Activated naive CD4-positive, alpha-beta T cell treated with anti-CD3 and anti-CD28 coated beads for 36 hours (primary cell): ENCODE data around the gene SLC35B1. TPM values are rescaled to one million over a fixed set of nuclear protein-coding genes. Genes with fewer than 3 reads are reported as not detected.
A peak's percentile ranks its signal among the peaks of the same experiment; 100 is the strongest.

ENCODE experiments used
- CTCF ChIA-PET: fragments of 350-600 bp; sonication (Branson Sonifier 250); formaldehyde crosslinking; loops from one replicate; lab custom pipeline; 2021; ENCODE audit warnings: antibody characterized with exemption; lab: Charles Lee
- DNase-seq: peaks from one replicate; pipeline ENCODE4 v3.0.0-alpha.2; 2020
- H3K27ac Mint-ChIP-seq: one replicate; pipeline ENCODE4 v1.8.0; 2021; ENCODE audit warnings: mild to moderate bottlenecking, mixed read lengths
- H3K27me3 Mint-ChIP-seq: one replicate; pipeline ENCODE4 v1.8.0; 2021; ENCODE audit warnings: low read depth, mixed read lengths
- H3K36me3 Mint-ChIP-seq: one replicate; pipeline ENCODE4 v1.8.0; 2021; ENCODE audit warnings: low read depth, mixed read lengths
- H3K4me1 Mint-ChIP-seq: one replicate; pipeline ENCODE4 v1.8.0; 2021; ENCODE audit warnings: low read depth, mixed read lengths
- H3K4me3 Mint-ChIP-seq: one replicate; pipeline ENCODE4 v1.8.0; 2021; ENCODE audit warnings: mild to moderate bottlenecking, moderate library complexity, mixed read lengths
- H3K9me3 Mint-ChIP-seq: one replicate; pipeline ENCODE4 v1.8.0; 2021; ENCODE audit warnings: mixed read lengths
- intact Hi-C: fragments of 100-400 bp; cut with micrococcal nuclease; formaldehyde crosslinking; loops from one replicate; pipeline ENCODE4 v1.15.1; 2023
- total RNA-seq, 2 experiments: library from RNA; stranded (reverse); gene quantifications; one replicate each; pipeline ENCODE4 v1.2.3, GENCODE V29; 2021

SLC35B1 gene
- total RNA-seq, 2 experiments from 2014 or later, result 35.3 to 39.5 TPM

DNA sequence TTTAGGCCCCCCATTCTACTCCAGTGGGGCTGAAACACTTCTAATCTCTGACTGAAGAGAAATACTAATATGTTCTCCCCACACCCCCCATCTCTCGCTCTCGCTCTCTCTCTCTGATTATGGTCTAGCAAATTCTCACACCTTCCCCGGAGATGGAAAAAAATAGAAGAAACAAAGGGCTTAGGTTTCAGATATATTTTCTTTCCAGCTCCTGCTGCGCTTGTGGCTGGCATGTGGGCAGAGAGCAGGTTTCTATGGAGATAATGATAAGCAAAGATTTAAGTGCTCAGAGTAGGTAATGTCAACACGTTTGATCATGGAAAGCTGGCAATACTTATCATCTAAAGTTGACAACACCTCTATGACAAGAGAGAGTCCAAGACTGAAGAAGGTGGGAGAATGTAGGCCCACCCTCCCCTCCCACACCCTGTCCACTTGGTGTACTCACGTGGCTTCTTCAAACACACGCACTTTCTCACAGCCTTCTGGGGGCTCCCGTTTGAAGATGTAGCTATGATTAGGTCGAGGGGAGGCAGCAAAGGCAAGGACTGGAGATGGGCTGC is 8.0 kb upstream of the SLC35B1 start:
- peak; percentile 46 for DNase-seq
- CTCF ChIA-PET, result interaction anchor here (1.0 to 2.7 kb wide), 12 partner anchors 10 to 159 kb away, joined by 3 to 13 read pairs (median 4); partner anchors contain the start of gene FAM117A
- Mint-ChIP-seq H3K27ac (peak overlapping the region; percentile 77), H3K27me3 (no peaks in the 10 kb centered on the region), H3K36me3 (peaks cover 27% of the 10 kb centered on the region), H3K9me3 (no peaks in the 10 kb centered on the region), H3K4me3 (no peak overlapping the region), H3K4me1 (peaks cover 37% of the 10 kb centered on the region)
- intact Hi-C loops, result loop anchor here (1.0 kb wide), 2 partner anchors 34 to 49 kb away; partner anchors contain the start of gene FAM117A

DNA sequence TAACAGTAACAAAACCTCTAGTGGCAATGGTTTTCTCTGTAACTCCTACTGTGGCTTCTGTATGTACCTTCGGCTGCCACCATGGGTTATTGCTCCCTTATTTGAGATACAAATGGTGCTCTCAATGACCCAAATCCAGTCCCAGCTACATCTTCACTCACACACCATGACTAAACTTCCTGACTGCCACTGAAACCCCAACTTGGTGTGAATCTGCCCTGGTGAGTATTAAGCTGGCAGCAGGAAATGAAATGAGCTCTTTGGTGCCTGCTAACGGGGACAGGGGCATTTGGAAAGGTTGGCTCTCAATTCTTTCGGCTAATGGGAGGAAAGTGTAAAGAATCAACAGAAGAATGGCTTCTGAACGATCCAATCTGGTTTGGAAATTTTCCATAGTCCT is 7.5 kb upstream of the SLC35B1 start:
- H3K27me3 Mint-ChIP-seq, result no peaks in the 10 kb centered on the region
- CTCF ChIA-PET, result interaction anchor here (1.0 to 2.7 kb wide), 13 partner anchors 9 to 158 kb away, joined by 3 to 13 read pairs (median 4); partner anchors contain the start of gene FAM117A
- peaks cover 27% of the 10 kb centered on the region for H3K36me3 Mint-ChIP-seq
- H3K9me3 Mint-ChIP-seq, result no peaks in the 10 kb centered on the region
- peak overlapping the region; percentile 77 for H3K27ac Mint-ChIP-seq
- H3K4me1 Mint-ChIP-seq, result peaks cover 37% of the 10 kb centered on the region
- DNase-seq, result peak; percentile 57
- intact Hi-C loops, result loop anchor here (1.0 kb wide), 2 partner anchors 34 to 49 kb away; partner anchors contain the start of gene FAM117A
- no peak overlapping the region for H3K4me3 Mint-ChIP-seq

DNA sequence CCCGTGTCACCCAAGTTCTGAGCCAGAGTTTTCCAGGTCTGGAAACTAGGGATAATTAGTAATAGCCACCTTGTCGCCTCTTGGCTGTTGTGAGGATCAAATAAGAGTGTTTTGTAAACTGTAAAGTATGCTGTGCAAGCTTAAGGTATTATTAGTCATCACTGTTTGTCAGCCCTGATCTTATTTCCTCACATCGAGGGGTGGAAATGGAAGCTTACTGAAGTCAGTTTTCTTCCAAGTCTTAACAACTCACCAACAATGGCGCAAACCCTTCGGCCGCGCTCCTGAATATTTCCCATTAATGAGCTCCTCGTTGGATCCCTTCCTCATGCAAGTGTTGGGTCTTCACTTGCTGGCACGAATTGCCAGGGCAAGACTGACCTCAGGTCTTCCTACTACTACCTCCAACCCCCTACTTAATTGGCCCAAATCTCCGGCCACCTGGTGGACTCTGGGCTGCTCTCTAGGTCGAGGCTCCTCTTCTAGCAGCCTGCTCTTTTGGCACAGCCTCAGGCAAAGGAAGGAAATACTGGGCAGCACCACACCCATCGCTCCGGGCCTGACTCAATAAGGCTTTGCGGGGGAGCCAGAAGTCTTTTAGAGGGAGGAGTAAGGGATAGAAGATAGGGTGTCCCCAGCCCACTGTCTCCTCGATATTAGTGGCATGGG is 885 bp upstream of the SLC35B1 start:
- peaks cover 11% of the 10 kb centered on the region for H3K36me3 Mint-ChIP-seq
- H3K4me1 Mint-ChIP-seq, result peaks cover 34% of the 10 kb centered on the region
- peak overlapping the region; percentile 84 for H3K4me3 Mint-ChIP-seq
- H3K9me3 Mint-ChIP-seq, result no peaks in the 10 kb centered on the region
- no peaks in the 10 kb centered on the region for H3K27me3 Mint-ChIP-seq
- CTCF ChIA-PET, result interaction anchor here (0.7 to 9.9 kb wide), 26 partner anchors 8 to 253 kb away, joined by 3 to 71 read pairs (median 6); partner anchors contain the start of gene FAM117A
- intact Hi-C loops, result loop anchor here (1.0 to 5.0 kb wide), 10 partner anchors 12 to 211 kb away; partner anchors contain the start of genes FAM117A, KAT7 and NGFR
- peak overlapping the region; percentile 98 for H3K27ac Mint-ChIP-seq
- peak; percentile 20 for DNase-seq

DNA sequence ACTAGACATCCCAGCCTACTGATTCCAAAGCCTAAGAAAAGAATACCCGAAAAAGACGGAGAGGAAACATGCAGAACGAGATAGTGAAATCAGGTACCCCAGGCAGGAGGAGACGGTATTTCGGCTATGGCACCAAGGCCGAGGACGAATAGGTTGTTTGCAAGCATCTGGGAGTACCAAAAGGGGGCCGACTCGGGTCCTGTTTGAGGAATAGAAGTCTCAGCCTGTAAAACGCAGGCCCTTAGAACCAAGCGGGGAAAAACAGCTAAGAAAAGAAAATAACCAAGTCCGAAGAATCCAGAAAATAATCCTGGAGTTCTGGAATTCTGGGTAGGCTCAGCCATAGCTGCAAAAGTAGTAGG is 537 bp downstream of the SLC35B1 start:
- H3K36me3 Mint-ChIP-seq, result peaks cover 14% of the 10 kb centered on the region
- peaks cover 36% of the 10 kb centered on the region for H3K4me1 Mint-ChIP-seq

DNA sequence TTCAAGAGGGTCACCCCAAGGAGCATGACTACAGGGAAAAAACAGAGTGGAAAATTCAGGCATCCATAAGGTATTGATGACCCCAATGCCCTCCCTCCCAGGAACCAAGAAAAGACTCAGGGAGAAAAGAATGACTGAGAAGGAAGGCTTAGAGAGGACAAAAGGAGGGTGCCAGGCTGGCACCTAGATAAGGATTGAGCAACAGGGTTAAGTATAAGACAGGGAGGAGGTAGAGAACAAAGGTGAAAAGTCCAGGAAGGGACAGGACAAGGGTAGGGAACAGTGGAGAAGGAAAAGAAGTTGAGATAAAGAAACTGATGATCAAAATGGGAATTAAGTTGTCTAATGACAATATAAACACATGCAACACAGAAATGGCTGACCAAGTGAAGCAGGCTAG is 2.5 kb downstream of the SLC35B1 start:
- H3K4me3 Mint-ChIP-seq, result no peak overlapping the region
- no peak for DNase-seq

More for the DNA sequence above, 537 bp downstream of the SLC35B1 start:
- Mint-ChIP-seq H3K27ac (peak overlapping the region; percentile 98), H3K27me3 (no peaks in the 10 kb centered on the region), H3K4me3 (peak overlapping the region; percentile 84), H3K9me3 (no peaks in the 10 kb centered on the region)
- CTCF ChIA-PET, result interaction anchor here (0.7 to 9.9 kb wide), 15 partner anchors 9 to 149 kb away, joined by 3 to 71 read pairs (median 6); partner anchors contain the start of gene FAM117A
- peak; percentile 47 for DNase-seq
- intact Hi-C loops, result loop anchor here (5.0 kb wide), 1 partner anchor 210 kb away; the partner anchor contains the start of gene NGFR

DNA sequence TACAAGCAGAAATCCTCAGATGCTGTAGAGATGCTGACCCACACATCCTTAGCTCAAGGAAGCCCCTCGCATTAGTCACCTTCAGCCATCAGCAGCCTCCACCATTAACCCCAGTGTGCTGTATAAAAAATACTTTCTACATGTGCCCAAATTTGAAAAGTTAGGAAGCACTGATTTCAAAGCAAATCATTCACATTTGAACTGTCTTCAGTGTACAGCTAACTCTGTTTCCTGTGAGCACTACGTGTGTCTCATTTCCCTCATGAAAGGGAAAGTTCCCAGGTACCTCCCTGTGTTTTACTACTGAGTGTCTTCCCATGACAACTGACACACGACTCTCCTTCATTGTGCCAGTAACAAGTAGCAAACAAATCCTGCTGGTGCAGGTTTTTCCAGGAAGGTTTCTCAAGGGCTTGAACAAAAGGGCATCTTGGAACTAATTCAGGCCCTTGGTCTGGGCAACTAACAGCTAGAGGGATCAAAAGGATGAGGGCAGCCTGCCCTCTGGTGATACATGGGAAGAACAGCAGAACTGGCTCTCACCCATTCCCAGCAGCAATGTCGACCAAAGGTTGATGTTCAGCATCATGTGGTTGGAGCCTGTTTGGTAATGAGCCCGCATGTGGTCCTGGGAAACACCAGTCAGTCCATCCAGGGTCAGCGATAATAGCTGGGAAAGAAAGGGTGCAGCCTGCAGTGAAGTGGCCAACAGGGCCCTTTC is 4.0 kb downstream of the SLC35B1 start:
- peaks cover 15% of the 10 kb centered on the region for H3K36me3 Mint-ChIP-seq
- no peaks in the 10 kb centered on the region for H3K9me3 Mint-ChIP-seq

More for the DNA sequence above, 2.5 kb downstream of the SLC35B1 start:
- Mint-ChIP-seq H3K27me3 (no peaks in the 10 kb centered on the region), H3K9me3 (no peaks in the 10 kb centered on the region), H3K27ac (no peak overlapping the region), H3K36me3 (peaks cover 14% of the 10 kb centered on the region), H3K4me1 (peaks cover 36% of the 10 kb centered on the region)
- intact Hi-C loops, result loop anchor here (5.0 kb wide), 1 partner anchor 208 kb away; the partner anchor contains the start of gene NGFR
- CTCF ChIA-PET, result interaction anchor here (0.5 to 9.9 kb wide), 4 partner anchors 9 to 175 kb away, joined by 3 to 71 read pairs (median 14); no protein-coding TSS in a partner anchor

DNA sequence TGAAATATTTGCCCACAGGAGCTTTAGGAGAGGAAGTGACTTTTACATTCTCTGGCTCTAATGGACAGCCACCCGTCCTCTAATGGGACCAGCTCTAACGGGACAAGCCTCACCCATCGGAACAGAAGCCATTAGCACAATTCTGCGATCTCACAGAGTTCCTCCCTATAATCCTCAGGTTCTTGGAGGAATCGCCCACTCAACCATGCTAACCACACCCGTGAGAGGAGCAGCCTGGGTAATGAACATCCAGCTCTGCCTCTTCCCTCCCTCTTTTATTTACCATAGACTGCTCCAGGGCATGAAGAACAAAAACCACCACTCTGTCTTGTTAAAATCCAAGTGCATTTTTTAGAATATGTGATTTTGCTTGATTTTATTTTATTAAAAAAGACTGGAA is 6.8 kb downstream of the SLC35B1 start:
- Mint-ChIP-seq H3K36me3 (peaks cover 15% of the 10 kb centered on the region), H3K27me3 (no peaks in the 10 kb centered on the region), H3K9me3 (no peaks in the 10 kb centered on the region), H3K27ac (no peak overlapping the region), H3K4me1 (peaks cover 21% of the 10 kb centered on the region), H3K4me3 (no peak overlapping the region)
- DNase-seq, result no peak
- intact Hi-C loops, result no loop called here
- CTCF ChIA-PET, result interaction anchor here (0.7 to 15.1 kb wide), 4 partner anchors 8 to 127 kb away, joined by 3 to 232 read pairs (median 4); partner anchors contain the start of gene NXPH3

More for the DNA sequence above, 4.0 kb downstream of the SLC35B1 start:
- peak overlapping the region; percentile 82 for H3K27ac Mint-ChIP-seq
- H3K4me1 Mint-ChIP-seq, result peaks cover 29% of the 10 kb centered on the region
- H3K4me3 Mint-ChIP-seq, result no peak overlapping the region
- intact Hi-C loops, result no loop called here
- H3K27me3 Mint-ChIP-seq, result no peaks in the 10 kb centered on the region
- peak; percentile 42 for DNase-seq
- CTCF ChIA-PET, result interaction anchor here (0.6 to 9.9 kb wide), 7 partner anchors 8 to 147 kb away, joined by 3 to 71 read pairs (median 4); partner anchors contain the start of gene NXPH3

DNA sequence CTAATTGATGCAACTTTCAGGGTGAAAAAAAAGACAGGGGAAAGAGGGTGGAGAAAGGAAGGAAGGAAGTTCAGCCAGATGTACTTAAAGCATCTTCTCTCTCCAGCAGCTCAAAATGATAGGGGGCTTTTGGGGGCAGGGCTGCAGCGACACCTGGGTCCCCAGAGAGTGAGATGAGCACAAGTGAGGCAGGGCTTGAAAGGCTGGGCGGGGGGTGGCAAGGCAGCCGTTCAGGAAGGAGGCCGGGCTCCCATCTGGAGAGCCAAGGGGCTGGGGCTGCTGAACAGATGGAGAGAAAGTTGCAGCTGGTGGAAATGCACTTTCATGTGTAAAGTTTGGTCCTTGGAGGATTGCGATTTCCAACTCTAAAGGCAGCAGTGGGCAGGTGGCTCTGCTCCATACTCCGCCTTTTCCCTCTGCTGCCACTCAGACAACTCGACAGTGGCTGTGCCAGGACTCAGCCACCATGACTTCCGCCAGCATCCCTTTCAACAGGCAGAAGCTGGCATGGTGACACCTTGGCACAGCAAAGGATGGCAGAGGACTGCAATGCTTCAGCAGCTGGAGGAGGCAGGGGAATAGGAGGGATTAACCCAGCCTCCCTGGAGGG is 7.7 kb downstream of the SLC35B1 start:
- DNase-seq, result no peak
- no peak overlapping the region for H3K4me3 Mint-ChIP-seq
- H3K36me3 Mint-ChIP-seq, result peaks cover 12% of the 10 kb centered on the region
- peak overlapping the region; percentile 4 for H3K27ac Mint-ChIP-seq
- CTCF ChIA-PET, result interaction anchor here (1.0 to 15.1 kb wide), 5 partner anchors 9 to 143 kb away, joined by 3 to 232 read pairs (median 9); partner anchors contain the start of gene NXPH3
- peaks cover 24% of the 10 kb centered on the region for H3K4me1 Mint-ChIP-seq
- intact Hi-C loops, result loop anchor here (5.0 kb wide), 1 partner anchor 288 kb away; the partner anchor contains the start of gene PHB1
- no peaks in the 10 kb centered on the region for H3K9me3 Mint-ChIP-seq
- H3K27me3 Mint-ChIP-seq, result no peaks in the 10 kb centered on the region

DNA sequence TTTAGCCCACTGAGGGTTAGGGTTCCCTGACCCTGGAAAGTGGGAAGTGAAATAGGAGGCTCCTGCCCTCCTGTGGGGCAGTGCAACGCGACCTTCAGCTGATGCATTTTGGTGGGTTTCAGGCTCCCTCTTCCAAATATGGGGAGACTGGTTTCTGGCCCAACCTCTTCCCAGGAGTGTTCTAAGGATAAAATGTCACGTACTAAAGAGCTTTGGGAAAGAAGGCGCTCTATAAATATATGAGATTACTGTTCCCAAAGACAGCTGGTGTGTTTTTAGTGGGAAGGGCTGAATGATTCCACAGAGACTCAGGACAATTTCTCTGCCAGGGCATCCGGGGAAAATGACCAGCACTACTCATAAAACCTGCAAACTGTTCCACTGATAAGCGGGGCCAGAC is 9.8 kb downstream of the SLC35B1 start:
- peaks cover 20% of the 10 kb centered on the region for H3K4me1 Mint-ChIP-seq
- no peaks in the 10 kb centered on the region for H3K27me3 Mint-ChIP-seq
- no peak overlapping the region for H3K27ac Mint-ChIP-seq
- CTCF ChIA-PET, result interaction anchor here (0.6 to 15.1 kb wide), 10 partner anchors 9 to 651 kb away, joined by 3 to 232 read pairs (median 8); partner anchors contain the start of genes NXPH3 and SLC35B1
- intact Hi-C loops, result loop anchor here (5.0 kb wide), 1 partner anchor 286 kb away; the partner anchor contains the start of gene PHB1
- no peak for DNase-seq
- peaks cover 6% of the 10 kb centered on the region for H3K36me3 Mint-ChIP-seq
- no peaks in the 10 kb centered on the region for H3K9me3 Mint-ChIP-seq
- no peak overlapping the region for H3K4me3 Mint-ChIP-seq

DNA sequence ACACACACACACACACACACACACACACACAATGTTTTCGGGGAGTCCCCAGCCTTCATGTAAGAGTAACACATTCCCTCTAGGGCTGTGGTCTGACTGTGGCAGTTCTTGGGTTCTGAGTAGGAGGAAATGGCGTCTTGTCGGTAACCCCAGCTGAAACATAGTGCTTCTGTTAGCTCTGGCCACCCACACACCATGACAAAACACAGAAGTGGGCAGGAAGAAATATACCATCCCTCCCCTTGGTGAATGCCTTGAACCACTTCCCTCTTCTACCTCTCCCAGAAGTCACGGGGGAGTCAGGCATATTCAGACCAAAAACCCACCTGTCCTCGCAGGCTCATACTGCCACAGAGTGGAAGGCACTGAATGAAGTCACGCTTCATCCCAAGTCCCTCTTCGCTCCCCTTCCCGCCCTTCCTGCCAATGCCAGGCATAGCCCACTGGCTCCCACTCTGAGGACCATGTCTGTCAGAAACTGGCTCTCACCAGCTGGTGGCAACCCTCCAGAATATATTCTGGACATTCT is 11.5 kb downstream of the SLC35B1 start:
- H3K9me3 Mint-ChIP-seq, result no peaks in the 10 kb centered on the region
- H3K4me3 Mint-ChIP-seq, result peak overlapping the region; percentile 11
- peaks cover 30% of the 10 kb centered on the region for H3K4me1 Mint-ChIP-seq
- peak; percentile 92 for DNase-seq
- H3K36me3 Mint-ChIP-seq, result peaks cover 4% of the 10 kb centered on the region
- no peaks in the 10 kb centered on the region for H3K27me3 Mint-ChIP-seq
- peak overlapping the region; percentile 92 for H3K27ac Mint-ChIP-seq
- intact Hi-C loops, result loop anchor here (1.0 to 5.0 kb wide), 5 partner anchors 12 to 302 kb away; partner anchors contain the start of gene PHB1
- CTCF ChIA-PET, result interaction anchor here (0.7 to 15.1 kb wide), 38 partner anchors 8 to 298 kb away, joined by 3 to 232 read pairs (median 4); partner anchors contain the start of genes NXPH3, SLC35B1 and SPOP
